H1 (cell line): ENCODE results near the gene CDYL2. TPM values are rescaled to one million over a fixed set of nuclear protein-coding genes. Genes with fewer than 3 reads are reported as not detected.

Experiments used
- GTF2F1 ChIP-seq: IDR thresholded peaks from 2 replicates; pipeline ENCODE4 v1.6.1; 2012; ENCODE audit warnings: low read depth, low read length, improper control_type of control experiment, borderline replicate concordance
- JUN ChIP-seq: IDR thresholded peaks from 2 replicates; pipeline ENCODE4 v1.6.1; 2011; ENCODE audit warnings: low read depth, mild to moderate bottlenecking, improper control_type of control experiment, low read length
- POLR2A ChIP-seq, 2 experiments: IDR thresholded peaks; 1 replicate in 1 of 2; 2 replicates in 1 of 2; pipeline ENCODE4 v1.6.1; 2011; ENCODE audit warnings: low read depth in 2 of 2, low read length in 2 of 2, mild to moderate bottlenecking in 2 of 2; ENCODE audit errors: control extremely low read depth in 1 of 2
- SUZ12 ChIP-seq: fragments of 200-600 bp; sonication (generic); IDR thresholded peaks from 2 replicates; pipeline ENCODE4 v1.6.1; 2012; ENCODE audit warnings: mild to moderate bottlenecking, inconsistent platforms, low read length, moderate library complexity, mixed read lengths
- polyA plus RNA-seq, 7 experiments: library from polyadenylated mRNA; depleted of rRNA in 3 of 7; stranded (reverse) in 5 of 7; unstranded in 2 of 7; fragments of >200 nt in 5 of 7; fragments of 200-250 nt in 2 of 7; gene quantifications; 1 replicate in 5 of 7; 2 replicates in 1 of 7; 4 replicates in 1 of 7; pipeline versions ENCODE4 v1.2.1 to v1.2.3, GENCODE V29; 2011 to 2013; ENCODE audit warnings: missing spikeins in 2 of 7, mixed read lengths in 2 of 7
- total RNA-seq: library from RNA; stranded (reverse); fragmentation: NEBNext Ultra II Directional; extraction: Animal tissue kit (Norgen Biotek cat#: 25700); gene quantifications from 2 replicates; pipeline ENCODE4 v1.2.1, GENCODE V29; 2021
- TF ChIP-seq, protein P1 (sequence below): fragments of 300-600 bp; sonication (generic); IDR thresholded peaks from 2 replicates; pipeline ENCODE4 v1.7.1; 2012; ENCODE audit warnings: low read length, moderate library complexity, mild to moderate bottlenecking, inconsistent platforms; ENCODE audit not compliant: insufficient replicate concordance
- TF ChIP-seq, protein P2 (sequence below), 3 experiments: IDR thresholded peaks; 1 replicate in 2 of 3; 2 replicates in 1 of 3; pipeline versions ENCODE4 v1.5.1 to v1.6.1; 2011; ENCODE audit warnings: low read length in 3 of 3, mild to moderate bottlenecking in 3 of 3, inconsistent platforms in 2 of 3, low read depth in 1 of 3, moderate library complexity in 1 of 3; ENCODE audit not compliant: insufficient read depth in 1 of 3; ENCODE audit errors: control extremely low read depth in 1 of 3

Gene CDYL2
- total and polyA plus RNA-seq, 2 of the 8 experiments (the other 6 are each of a cell fraction or from before 2014, with no cell fraction given) = 0.33 to 5.3 TPM

DNA sequence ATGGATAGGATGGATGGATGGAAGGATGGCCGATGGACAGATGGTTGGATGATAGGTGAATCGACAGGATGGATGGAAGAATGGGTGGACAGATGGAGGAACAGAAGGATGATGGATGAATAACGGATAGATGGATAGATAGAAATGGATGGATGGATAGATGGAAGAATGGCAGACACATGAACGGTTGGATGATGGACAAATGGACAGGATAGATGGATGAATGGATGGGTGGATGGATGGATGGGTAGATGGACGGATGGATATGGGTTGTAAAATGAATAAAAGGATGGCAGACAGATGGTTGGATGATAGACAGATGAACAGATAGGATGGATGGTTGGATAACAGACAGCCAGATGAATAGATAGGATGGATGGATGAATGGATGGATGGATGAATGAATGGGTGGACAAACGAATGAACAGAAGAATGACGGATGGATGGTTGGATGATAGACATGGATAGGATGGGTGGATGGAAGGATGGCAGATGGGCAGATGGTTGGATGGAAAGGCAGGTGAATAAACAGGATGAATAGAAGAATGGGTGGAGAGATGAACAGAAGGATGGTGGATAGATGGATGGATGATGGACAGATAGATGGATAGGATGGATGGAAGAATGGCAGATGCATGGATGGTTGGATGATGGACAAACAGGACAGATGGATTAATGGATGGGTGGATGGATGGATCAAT is 207.7 kb downstream of the CDYL2 start (continued):
- TF ChIP-seq, protein P1, sequence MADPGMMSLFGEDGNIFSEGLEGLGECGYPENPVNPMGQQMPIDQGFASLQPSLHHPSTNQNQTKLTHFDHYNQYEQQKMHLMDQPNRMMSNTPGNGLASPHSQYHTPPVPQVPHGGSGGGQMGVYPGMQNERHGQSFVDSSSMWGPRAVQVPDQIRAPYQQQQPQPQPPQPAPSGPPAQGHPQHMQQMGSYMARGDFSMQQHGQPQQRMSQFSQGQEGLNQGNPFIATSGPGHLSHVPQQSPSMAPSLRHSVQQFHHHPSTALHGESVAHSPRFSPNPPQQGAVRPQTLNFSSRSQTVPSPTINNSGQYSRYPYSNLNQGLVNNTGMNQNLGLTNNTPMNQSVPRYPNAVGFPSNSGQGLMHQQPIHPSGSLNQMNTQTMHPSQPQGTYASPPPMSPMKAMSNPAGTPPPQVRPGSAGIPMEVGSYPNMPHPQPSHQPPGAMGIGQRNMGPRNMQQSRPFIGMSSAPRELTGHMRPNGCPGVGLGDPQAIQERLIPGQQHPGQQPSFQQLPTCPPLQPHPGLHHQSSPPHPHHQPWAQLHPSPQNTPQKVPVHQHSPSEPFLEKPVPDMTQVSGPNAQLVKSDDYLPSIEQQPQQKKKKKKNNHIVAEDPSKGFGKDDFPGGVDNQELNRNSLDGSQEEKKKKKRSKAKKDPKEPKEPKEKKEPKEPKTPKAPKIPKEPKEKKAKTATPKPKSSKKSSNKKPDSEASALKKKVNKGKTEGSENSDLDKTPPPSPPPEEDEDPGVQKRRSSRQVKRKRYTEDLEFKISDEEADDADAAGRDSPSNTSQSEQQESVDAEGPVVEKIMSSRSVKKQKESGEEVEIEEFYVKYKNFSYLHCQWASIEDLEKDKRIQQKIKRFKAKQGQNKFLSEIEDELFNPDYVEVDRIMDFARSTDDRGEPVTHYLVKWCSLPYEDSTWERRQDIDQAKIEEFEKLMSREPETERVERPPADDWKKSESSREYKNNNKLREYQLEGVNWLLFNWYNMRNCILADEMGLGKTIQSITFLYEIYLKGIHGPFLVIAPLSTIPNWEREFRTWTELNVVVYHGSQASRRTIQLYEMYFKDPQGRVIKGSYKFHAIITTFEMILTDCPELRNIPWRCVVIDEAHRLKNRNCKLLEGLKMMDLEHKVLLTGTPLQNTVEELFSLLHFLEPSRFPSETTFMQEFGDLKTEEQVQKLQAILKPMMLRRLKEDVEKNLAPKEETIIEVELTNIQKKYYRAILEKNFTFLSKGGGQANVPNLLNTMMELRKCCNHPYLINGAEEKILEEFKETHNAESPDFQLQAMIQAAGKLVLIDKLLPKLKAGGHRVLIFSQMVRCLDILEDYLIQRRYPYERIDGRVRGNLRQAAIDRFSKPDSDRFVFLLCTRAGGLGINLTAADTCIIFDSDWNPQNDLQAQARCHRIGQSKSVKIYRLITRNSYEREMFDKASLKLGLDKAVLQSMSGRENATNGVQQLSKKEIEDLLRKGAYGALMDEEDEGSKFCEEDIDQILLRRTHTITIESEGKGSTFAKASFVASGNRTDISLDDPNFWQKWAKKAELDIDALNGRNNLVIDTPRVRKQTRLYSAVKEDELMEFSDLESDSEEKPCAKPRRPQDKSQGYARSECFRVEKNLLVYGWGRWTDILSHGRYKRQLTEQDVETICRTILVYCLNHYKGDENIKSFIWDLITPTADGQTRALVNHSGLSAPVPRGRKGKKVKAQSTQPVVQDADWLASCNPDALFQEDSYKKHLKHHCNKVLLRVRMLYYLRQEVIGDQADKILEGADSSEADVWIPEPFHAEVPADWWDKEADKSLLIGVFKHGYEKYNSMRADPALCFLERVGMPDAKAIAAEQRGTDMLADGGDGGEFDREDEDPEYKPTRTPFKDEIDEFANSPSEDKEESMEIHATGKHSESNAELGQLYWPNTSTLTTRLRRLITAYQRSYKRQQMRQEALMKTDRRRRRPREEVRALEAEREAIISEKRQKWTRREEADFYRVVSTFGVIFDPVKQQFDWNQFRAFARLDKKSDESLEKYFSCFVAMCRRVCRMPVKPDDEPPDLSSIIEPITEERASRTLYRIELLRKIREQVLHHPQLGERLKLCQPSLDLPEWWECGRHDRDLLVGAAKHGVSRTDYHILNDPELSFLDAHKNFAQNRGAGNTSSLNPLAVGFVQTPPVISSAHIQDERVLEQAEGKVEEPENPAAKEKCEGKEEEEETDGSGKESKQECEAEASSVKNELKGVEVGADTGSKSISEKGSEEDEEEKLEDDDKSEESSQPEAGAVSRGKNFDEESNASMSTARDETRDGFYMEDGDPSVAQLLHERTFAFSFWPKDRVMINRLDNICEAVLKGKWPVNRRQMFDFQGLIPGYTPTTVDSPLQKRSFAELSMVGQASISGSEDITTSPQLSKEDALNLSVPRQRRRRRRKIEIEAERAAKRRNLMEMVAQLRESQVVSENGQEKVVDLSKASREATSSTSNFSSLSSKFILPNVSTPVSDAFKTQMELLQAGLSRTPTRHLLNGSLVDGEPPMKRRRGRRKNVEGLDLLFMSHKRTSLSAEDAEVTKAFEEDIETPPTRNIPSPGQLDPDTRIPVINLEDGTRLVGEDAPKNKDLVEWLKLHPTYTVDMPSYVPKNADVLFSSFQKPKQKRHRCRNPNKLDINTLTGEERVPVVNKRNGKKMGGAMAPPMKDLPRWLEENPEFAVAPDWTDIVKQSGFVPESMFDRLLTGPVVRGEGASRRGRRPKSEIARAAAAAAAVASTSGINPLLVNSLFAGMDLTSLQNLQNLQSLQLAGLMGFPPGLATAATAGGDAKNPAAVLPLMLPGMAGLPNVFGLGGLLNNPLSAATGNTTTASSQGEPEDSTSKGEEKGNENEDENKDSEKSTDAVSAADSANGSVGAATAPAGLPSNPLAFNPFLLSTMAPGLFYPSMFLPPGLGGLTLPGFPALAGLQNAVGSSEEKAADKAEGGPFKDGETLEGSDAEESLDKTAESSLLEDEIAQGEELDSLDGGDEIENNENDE = no peak
- TF ChIP-seq, protein P2, sequence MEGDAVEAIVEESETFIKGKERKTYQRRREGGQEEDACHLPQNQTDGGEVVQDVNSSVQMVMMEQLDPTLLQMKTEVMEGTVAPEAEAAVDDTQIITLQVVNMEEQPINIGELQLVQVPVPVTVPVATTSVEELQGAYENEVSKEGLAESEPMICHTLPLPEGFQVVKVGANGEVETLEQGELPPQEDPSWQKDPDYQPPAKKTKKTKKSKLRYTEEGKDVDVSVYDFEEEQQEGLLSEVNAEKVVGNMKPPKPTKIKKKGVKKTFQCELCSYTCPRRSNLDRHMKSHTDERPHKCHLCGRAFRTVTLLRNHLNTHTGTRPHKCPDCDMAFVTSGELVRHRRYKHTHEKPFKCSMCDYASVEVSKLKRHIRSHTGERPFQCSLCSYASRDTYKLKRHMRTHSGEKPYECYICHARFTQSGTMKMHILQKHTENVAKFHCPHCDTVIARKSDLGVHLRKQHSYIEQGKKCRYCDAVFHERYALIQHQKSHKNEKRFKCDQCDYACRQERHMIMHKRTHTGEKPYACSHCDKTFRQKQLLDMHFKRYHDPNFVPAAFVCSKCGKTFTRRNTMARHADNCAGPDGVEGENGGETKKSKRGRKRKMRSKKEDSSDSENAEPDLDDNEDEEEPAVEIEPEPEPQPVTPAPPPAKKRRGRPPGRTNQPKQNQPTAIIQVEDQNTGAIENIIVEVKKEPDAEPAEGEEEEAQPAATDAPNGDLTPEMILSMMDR (IDR thresholded peaks at IDR 0.05; ENCODE audit: control extremely low read depth in 1 of 3, insufficient read depth in 1 of 3, low read depth in 1 of 3, low read length in 3 of 3) = no peak
- no peak for TF ChIP-seq JUN
- TF ChIP-seq GTF2F1 = no peak
- no peak for TF ChIP-seq POLR2A (IDR thresholded peaks at IDR 0.05; ENCODE audit: control extremely low read depth in 1 of 2, low read depth in 2 of 2, low read length in 2 of 2)
- no peak for TF ChIP-seq SUZ12
- TF ChIP-seq, all 59 proteins: peak for 0
